Right ventricle myocardium inferior (tissue), 1 donor: ENCODE measurements around the gene SNPH. TPM values are rescaled to one million over a fixed set of nuclear protein-coding genes. Genes with fewer than 3 reads are reported as not detected.
"Not testable (repeated sequence)": the region's sequence is repeated elsewhere in the genome, so short reads cannot be mapped to it uniquely, and the experiment has no call there.

Experiments
- ATAC-seq: fragments of 200-7000 bp; cut with Tn5 transposase; one replicate; pipeline ENCODE4 v1.9.1; 2020; ENCODE audit warnings: mild to moderate bottlenecking, moderate library complexity
- DNase-seq: peaks from one replicate; pipeline ENCODE4 v3.0.0; 2021; ENCODE audit errors: missing footprints
- intact Hi-C: fragments of 100-400 bp; cut with DNase I; formaldehyde crosslinking; loops from one replicate; pipeline ENCODE4 v1.11.0; 2022
- total RNA-seq: library from RNA; stranded (reverse); fragmentation: NEBNext Ultra II Directional; extraction: Animal tissue kit (Norgen Biotek cat#: 25700); gene quantifications from one replicate; pipeline ENCODE4 v1.2.1, GENCODE V29; 2021
- donor health status: DM: no; HTN: yes; CAD: no; lungs with severe emphysema.

The SNPH gene
- total RNA-seq, 1 donor from 2014 or later = 8.5 TPM

DNA sequence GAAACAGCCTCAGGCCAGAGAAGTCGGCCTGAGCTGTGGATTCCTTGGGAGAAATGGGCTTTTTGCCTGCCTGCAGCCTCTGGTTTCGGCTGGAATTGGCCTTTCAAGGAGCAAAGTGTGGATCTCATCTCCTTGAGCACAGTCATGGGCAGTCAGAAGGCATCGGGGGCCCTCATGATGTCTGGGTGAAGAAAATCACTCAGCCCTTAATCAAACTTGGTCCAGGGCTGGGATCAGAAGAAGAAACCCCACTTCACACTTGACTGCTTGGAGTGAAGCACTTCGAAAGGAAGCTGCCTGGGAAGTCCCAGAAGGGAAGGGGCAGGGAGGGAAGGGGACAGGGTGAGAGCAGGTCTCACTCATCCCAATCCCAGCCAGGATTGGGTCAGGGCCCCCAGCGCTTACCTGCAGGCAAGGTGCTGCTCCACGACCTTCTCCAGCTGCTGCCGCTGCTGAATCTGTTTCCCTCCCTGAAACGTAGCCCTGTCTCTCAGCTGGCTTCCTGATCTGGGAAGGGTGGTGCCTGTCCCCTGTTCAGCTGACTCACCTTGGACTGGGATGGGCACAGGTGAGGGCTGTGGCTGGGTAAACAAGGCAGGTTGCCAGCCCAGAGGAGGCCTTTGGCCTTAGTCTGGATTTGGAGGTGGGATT lies 62.7 kb downstream of the SNPH start, which contains the start of gene SDCBP2:
TSS of gene SDCBP2 (minus strand) at position 460 of the 651 bp plus-strand sequence. CDS start 8,723 bp downstream, outside the sequence.
- no peak for DNase-seq
- no peak for ATAC-seq
- intact Hi-C loops = loop anchor here (5.0 kb wide), 1 partner anchor 138 kb away; the partner anchor contains the start of gene NSFL1C

- ATAC-seq = peak; percentile 57
- DNase-seq = no peak
- intact Hi-C loops = no loop called here
These were observed 64.2 kb downstream of the SNPH start for GRCh38 chr20:1330075-1330830.

- DNase-seq (no peak), ATAC-seq (no peak)
- intact Hi-C loops = no loop called here
These were observed 65.0 kb downstream of the SNPH start for GRCh38 chr20:1331101-1331500.

GRCh38 chr20:1331801-1332453 lies 65.8 kb downstream of the SNPH start:
- intact Hi-C loops = no loop called here
- DNase-seq (no peak), ATAC-seq (no peak)

DNA sequence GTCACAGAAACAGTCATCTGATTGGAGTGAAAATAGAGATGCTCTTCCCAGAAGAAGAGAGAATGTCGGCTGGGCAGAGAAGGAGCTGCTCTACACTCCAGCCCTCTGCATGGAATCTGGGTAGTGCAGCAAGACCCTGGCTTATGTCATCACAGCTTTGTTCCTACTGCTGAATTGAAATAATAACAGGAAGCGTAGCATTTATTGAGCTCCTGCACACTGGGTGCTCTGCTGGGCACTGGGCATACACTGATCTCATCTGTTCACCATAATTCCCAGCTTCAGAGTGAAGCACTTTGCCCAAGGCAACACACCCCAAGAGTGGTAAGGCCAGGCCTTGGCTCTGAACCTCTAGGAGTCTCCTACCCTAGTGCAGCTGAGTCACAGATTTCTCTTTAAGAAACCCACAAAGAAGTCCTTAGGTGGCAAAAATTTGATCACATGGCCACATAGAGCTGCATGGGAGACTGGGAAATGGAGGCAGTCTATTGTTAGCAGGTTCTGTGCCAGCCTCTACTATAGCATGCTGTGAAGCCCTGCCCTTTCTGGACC lies 66.7 kb downstream of the SNPH start:
- intact Hi-C loops = no loop called here
- DNase-seq = no peak
- ATAC-seq = no peak

GRCh38 chr20:1333462-1334369 lies 67.6 kb downstream of the SNPH start:
- intact Hi-C loops = no loop called here
- no peak for ATAC-seq

GRCh38 chr20:1334370-1334731 lies 68.3 kb downstream of the SNPH start:
- ATAC-seq (no peak), DNase-seq (no peak)
- intact Hi-C loops = no loop called here

More at GRCh38 chr20:1333462-1334369, 67.6 kb downstream of the SNPH start:
- no peak for DNase-seq

GRCh38 chr20:1334761-1335160 lies 68.7 kb downstream of the SNPH start:
- intact Hi-C loops = no loop called here
- no peak for DNase-seq
- no peak for ATAC-seq

- no peak for DNase-seq
- no peak for ATAC-seq
- intact Hi-C loops = loop anchor here (2.0 kb wide), 1 partner anchor 41 kb away; no protein-coding TSS in a partner anchor
These were observed 70.0 kb downstream of the SNPH start for GRCh38 chr20:1335961-1336698.

- intact Hi-C loops = loop anchor here (2.0 kb wide), 1 partner anchor 40 kb away; no protein-coding TSS in a partner anchor
- ATAC-seq (peak; percentile 91), DNase-seq (peak; percentile 88)
These were observed 70.7 kb downstream of the SNPH start for GRCh38 chr20:1336699-1337367.

DNA sequence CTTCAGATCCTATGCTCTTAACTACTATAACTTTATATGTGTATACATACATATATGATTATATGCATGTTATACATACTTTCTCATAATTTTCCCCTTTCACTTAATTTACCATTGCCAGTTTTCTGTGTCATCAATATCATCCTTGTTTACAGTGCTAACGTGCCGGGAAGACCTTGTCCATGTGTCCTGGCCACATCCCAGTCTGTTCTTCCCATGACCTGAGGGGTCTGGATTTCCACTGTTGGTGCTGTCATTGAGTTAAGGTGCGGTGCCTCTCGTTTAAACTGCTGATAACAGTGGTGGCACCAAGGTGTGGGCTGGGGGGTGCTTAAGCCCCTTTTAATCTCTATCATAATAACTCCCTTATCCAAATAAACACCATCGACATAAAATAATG lies 71.3 kb downstream of the SNPH start:
- intact Hi-C loops = loop anchor here (2.0 kb wide), 1 partner anchor 39 kb away; no protein-coding TSS in a partner anchor
- DNase-seq (no peak), ATAC-seq (no peak)

GRCh38 chr20:1338096-1338495 lies 72.0 kb downstream of the SNPH start:
- intact Hi-C loops = no loop called here
- ATAC-seq = no peak
- no peak for DNase-seq

- intact Hi-C loops = no loop called here
- no peak for ATAC-seq
- DNase-seq = no peak
These were observed 72.7 kb downstream of the SNPH start for GRCh38 chr20:1338801-1339200.

- no peak for ATAC-seq
- no peak for DNase-seq
- intact Hi-C loops = no loop called here
These were observed 75.6 kb downstream of the SNPH start for GRCh38 chr20:1341561-1342265.

DNA sequence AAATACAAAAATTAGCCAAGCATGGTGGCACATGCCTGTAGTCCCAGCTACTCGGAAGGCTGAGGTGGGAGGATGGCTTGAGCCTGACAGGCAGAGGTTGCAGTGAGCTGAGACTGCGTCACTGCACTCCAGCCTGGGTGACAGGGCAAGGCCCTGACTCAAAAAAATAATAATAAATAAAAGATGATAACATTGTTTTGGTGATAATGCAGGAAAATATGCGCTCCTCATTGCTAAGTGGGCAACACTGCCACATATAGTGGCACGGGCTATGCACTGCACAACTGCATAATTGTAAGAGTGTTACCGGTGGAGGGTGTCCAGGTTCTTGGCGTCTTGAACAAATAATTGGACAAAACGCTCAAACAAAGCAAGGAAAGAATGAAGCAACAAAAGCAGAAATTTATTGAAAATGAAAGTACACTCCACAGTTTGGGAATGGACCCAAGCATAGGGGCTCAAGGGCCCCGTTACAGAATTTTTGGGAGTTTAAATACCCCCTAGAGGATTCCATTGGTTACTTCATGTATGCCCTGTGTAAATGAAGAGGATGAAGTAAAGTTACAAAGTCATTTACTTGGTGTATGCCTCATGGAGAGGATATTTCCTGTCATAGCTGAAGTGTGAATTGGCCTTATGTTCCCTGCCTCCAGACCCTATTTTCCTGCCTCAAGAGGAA lies 77.5 kb downstream of the SNPH start:
- ATAC-seq, intact Hi-C loops, DNase-seq: not testable (repeated sequence)
